ENCODE results near the gene UBE2L3.

UBE2L3 gene

DNA sequence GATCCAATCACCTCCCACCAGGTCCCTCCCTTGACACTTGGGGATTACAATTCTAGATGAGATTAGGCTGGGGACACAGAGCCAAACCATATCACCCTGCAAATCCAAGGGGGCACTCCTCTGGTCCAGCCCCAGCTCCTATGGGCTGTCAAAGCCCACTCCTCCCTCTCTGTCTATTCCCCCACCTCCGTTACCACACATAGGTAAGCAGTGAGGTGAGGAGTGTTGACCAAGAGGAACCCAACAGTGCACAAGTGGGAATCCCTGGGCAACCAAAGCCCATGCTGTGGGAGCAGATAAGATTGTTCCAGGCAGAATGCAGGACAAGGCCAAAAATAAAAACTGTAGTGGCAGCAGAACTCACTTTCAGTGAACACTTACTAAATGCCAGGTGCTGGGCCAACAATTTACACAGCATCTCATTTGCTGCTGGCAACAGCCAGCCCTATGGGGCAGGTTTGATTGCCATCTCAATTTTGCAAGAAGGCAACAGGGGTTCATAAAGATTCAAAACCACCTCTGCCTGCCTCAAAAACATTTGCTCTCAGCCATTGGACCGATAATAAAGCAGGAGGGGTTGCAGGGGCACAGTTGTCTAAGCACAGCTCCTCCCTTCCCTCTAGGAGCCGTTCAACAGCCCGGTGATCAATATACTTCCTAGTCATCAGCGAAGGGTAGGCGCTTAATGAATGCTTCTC lies 83.5 kb downstream of the UBE2L3 start:
- peak; percentile 48 for DNase-seq

DNA sequence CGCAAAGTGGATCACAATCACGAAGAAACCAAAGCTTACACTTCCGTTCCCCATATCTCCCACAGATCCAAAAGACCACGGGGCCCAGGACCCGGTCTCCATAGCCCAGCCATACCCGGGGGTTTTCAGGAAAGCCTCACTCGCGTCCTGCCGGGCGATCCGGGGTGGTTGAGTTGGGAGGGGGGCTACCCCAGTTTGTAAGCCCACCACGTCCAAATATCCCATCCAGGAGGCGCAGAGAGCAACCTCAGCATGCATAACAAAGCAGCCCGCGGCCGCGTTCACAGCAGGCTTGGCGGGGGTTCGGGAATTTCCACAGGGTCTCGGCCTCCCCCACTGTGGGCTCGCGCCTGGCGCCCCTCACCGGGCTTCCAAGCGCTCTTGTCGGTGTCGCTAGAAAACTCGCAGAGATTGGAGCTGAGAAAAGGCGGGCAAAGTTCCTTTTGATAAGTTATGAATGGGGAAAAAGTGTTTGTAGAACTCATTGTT lies 84.1 kb downstream of the UBE2L3 start:
- DNase-seq: no peak

DNA sequence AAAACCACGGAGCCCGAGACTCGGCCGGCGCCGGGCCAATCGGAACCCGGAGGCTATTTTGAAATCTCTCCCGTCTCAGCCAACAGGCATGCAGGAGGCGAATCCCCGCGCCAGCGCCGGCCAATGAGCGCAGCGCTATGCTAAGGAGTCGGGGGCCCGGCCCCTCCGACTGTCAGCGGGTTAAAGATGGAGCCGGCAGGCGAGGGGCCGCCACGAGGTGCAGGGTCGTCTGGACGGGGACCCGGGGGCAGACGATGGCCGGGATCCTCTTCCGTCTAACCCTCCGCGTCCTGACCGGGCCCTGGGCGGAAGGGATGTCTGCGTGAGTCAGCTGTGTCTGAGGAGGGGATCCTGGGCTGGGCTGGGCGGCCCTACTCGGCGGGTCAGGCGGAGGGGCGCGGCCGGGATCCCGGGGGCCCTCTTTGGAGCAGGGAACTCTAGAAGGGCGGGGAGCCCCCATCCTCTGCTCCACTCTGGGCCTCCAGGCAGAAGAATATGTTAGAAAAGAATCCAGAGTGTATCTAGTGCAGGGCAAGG lies 84.6 kb downstream of the UBE2L3 start:
- DNase-seq: peak; percentile 92

DNA sequence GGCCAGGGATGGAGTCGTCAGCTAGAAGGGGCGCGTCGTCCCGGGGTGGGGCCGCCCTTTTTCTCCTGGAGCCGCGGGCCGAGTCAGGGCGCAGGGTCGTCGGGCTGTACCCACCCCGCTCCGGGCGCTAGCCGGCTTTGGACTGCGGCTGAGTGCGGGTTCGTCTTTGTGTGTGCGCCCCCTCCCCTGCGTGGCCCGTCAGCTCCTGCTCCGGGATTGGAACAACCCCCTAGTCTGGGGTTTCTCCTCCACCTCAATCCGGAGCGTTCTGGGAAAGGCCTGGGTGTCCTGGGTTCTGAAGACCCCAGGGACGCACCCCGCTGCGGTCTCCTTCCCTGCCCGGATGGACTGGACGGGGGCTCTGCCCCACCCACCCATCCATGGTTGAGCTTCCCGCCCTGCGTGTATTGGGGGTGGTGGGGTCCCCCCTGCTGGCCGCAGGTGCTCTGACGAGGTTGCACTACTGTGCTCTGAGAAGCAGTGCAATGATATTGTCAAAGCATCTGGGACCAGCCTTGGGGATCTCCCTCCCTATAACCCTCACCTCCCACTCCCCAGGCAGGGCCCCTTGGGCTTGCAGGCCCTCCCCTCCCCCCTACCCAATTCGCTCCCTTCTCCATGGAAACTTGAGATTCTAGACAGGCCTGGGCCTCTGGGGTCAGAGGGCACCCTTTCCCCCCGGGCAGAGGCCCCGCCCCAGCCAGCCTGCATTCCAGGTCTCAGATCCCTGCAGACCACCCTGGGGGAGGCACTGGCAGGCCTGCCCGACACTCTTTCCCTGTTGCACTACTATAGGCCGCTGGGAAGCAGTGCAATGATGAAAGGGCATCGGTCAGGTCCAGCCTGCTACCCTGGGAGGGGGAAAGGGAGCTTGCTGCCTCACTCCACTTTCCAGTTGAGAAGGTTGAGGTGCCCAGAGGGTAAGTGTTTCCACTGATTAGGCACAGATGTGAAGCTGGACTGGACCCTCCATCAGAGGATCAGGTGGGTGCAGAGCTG lies 85.3 kb downstream of the UBE2L3 start:
- no peak for DNase-seq

DNA sequence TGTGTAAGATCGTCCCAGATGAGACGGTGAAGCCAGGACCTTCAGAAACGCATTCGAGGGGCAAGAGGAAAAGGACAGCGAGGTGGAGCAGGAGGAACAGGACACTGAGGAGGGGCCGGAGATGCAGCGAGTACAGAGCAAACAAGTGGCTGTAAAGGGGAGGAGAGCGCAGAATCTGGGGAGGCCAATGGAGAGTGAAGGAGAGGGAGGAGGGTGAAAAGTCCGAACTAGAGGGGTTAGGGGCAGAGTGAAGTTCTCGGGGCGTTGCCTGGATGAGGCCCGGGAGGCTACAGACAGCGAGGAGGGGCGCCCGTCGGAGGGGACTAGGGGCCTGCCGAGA lies 89.5 kb downstream of the UBE2L3 start:
- DNase-seq: no peak

DNA sequence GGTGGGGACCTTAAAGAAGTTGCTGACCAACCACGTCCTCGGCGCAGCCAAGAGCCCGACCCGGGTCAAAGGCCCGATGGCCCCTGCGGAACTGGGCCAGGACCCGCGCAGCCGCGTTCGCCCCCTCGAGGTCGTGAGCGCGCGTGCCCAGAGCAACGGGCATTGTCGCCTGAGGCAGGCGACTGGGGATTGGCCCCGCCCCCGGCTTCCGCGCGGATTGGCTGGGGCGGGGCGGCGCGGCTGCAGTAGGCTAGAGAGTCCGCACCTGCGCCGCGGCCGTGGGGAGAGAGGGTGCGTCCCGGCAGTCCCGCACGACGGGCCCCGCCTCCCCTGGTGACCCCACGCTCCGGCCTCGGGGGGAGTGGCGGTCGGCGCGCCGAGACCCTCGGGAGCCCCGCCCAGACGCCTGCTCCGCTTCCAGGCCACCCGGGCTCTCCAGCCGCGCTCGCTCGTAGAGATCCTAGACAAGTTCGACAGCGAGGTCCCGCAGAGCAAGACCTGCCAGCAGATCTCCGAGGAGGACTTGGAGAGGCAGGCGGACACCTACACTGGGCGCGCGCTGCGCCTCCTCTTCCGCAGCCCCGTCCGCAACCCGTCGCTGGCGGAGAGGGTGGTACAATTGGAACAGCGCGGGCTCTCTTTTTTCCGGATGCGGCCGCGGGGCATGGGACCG lies 90.0 kb downstream of the UBE2L3 start:
- peak; percentile 52 for DNase-seq

DNA sequence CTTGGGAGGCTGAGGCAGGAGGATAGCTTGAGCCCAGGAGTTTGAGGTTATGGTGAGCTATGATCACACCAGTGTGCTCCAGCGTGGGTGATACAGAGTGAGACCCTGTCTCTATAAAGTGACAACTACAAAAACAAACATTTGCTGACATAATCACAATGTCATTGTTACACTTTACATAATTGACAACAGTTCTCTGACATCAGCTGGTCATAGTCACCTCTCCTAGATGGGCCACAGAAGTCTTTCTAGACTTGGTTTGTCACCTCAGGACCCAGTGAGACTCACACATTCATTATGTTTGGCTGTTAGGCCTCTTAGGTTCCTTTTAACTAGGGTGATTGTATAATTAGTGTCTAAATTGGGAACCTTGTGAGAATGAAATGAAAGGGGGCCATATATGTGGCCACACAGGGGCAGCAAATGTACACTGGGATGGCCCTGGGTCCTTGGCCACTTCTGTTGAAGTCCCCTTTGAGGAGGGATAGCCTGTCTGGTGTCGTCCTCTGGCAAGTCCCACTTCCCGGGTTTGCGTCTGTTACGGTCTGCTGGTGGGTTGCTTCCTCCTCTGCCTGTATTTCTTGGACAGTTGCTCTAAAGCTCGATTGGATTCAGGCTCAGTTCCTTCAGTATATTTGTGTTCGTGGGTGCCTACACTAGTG lies 92.5 kb downstream of the UBE2L3 start:
- no peak for DNase-seq

DNA sequence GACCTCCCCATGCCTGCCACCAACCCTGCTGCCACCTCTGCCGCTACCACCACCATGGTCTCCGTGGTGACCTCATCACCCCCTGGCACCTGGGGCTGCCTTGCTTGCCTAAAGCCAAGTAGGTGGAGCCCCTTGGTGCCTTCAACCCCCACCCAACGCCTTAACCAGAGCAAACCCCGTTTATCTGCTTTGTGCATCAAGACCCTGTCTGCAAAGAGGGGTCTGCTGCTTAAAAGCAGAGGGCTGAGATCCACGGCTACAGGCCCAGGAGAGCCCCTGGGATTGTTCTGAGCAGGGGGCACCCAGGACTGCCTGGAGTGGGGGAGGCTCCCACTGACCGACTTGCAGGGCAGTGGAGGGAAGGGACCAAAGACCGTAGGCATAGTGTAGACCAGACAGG lies 93.4 kb downstream of the UBE2L3 start:
- no peak for DNase-seq

DNA sequence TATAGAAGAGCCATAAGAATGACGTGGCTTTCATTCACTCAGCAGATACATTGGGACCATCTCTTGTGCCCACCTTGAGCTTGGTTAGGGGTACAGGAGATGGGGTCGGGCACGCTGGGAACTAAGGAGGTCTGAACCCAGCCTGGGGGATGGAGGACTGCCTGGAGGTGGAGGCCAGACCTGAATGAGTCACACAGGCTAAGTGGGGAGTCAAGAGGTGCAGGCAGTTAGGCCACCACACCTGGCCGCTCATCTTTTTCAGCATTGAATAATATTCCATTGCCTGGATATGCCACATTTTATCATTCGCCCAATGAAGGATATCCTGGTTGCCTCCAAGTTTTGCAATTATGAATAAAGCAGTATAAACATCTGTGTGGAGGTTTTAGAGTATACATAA lies 94.5 kb downstream of the UBE2L3 start:
- no peak for DNase-seq

DNA sequence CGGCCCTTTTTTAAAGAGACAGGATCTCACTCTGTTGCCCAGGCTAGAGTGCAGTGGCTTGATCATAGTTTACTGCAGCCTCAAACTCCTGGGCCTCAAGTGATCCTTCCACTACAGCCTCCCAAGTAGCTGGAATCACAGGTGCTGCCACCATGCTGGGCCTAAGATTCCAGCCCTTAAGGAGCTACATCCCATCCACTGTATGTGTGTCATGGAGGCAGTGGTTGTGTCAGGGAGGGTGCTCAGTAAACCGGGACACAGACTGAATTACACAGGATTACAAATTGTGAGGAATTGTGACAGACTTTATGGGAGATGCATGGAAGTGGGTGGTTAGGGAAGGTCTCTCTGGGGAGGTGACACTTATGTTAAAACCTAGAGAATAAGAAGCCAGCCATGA lies 96.2 kb downstream of the UBE2L3 start:
- no peak for DNase-seq

DNA sequence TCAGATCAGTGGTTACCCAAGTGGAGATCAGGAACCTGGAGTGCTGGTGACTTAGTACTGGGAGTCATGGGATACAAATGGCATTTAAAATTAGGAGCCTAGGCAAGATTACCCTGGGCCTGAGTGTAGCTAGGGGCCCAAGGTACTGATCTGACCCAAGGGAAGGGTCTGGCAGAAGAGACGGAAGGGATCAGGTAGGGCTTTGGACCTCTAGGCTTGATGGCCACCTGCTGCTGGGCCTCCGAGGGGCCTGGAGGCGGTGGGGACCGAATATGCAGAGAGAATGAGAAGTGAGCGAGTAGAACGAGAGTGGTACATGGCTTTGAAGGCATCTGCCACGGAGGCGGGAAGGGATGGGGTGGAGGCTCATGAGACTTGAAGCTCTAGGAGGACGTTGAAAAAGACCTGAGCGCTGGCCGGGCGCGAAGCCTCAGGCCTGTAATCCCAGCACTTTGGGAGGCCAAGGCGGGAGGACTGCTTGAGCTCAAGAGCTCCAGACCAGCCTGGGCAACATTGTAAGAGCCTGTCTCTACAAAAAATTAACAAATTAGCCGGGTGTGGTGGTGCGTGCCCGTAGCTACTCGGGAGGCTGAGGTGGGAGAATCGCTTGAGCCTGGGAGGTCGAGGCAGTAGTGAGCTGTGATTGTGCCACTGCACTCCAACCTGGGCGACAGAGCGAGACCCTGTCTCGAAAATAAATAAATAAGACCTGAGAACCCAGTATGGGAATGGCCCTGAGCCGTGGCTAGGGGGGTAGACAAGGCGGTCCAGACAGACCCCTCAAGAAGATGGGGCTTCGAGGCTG lies 97.7 kb downstream of the UBE2L3 start:
- DNase-seq: no peak

DNA sequence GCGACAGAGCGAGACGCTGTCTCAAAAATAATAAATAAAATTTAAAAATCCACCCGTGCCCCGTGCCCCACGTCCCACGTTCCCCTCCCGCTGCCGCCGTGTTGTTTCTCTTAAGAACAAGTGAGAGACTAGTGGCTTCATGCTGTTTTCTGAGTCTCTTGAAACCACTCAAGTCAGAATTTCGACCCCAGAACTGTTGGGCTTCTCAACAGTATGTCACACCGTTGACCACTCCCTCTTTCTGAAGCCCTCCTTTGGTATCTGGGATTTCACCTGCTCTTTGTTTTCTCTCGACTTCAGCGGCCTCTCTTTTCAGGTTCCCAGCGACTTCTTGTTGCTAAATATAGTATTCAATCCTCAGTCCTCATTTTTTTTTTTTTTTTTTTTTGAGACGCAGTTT lies 99.3 kb downstream of the UBE2L3 start:
- DNase-seq: no peak

DNA sequence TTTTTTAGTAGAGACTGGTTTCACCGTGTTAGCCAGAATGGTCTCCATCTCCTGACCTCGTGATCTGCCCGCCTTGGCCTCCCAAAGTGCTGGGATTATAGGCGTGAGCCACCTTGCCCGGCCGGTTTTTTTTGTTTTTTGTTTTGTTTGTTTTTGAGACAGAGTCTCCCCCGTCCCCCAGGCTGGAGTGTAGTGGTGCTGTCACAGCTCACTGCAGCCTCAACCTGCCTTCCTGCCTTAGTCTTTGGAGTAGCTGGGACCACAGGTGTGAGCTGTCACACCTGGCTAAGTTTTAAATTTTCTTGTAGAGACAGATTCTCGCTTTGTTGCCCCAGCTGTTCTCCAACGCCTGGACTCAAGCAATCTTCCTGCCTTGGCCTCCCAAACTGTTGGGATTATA lies 101.5 kb downstream of the UBE2L3 start:
- DNase-seq: no peak

DNA sequence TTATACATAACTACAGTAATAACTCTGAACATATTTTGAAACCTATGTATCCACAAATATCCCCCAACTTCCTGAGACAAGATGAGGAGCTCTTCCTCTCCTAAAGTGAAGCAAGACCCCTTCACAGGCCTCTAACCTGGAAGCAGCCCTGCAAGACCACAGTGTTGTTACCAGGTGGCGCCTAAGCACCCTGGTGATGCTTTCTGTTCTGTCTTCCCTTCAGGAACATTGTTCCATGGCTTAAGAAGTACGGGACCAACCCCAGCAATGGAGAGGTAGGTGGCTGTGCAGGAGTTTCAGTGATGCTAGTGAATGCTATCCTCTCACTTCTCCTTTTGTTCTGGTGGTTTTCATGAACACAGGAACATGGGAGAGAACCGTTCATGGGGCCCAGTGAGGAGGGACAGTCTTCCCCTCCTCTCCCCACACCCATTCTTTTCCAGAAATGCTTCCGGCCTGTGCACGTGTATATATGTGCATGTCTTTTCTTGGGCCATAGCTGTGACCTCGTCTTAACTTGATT lies 104.7 kb downstream of the UBE2L3 start:
- DNase-seq: no peak
